ENCODE measurements around the gene SOAT2.
"Not testable (repeated sequence)": the region's sequence is repeated elsewhere in the genome, so short reads cannot be mapped to it uniquely, and the experiment has no call there.

The SOAT2 gene

DNA sequence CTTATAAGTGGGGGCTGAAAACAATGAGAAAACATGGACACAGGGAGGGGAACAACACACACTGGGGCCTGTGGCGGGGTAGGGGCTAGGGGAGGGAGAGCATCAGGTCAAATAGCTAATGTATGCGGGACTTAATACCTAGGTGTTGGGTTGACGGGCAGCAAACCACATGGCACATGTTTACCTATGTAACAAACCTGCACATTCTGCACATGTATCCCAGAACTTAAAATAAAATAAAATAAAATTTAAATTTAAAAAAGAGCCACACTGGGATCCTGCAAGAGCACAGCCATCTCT is 7.7 kb upstream of the SOAT2 start:
- not testable (repeated sequence) for H3K4me3 ChIP-seq (ENCODE audit: low read length); H3K36me3 ChIP-seq (ENCODE audit: insufficient read depth, low read depth, low read length); H3K9me3 ChIP-seq (ENCODE audit: insufficient read depth, low read depth, low read length); H3K9ac ChIP-seq (ENCODE audit: low read depth, low read length); H3K27ac ChIP-seq (ENCODE audit: low read length)
- Histone ChIP-seq H3K4me1 (ENCODE audit: insufficient read depth, low read length) (peaks cover 16% of the 10 kb centered on the region; the same call in 1 of the 2 replicates), H3K27me3 (ENCODE audit: insufficient read depth, low read length) (peaks cover 57% of the 10 kb centered on the region)

DNA sequence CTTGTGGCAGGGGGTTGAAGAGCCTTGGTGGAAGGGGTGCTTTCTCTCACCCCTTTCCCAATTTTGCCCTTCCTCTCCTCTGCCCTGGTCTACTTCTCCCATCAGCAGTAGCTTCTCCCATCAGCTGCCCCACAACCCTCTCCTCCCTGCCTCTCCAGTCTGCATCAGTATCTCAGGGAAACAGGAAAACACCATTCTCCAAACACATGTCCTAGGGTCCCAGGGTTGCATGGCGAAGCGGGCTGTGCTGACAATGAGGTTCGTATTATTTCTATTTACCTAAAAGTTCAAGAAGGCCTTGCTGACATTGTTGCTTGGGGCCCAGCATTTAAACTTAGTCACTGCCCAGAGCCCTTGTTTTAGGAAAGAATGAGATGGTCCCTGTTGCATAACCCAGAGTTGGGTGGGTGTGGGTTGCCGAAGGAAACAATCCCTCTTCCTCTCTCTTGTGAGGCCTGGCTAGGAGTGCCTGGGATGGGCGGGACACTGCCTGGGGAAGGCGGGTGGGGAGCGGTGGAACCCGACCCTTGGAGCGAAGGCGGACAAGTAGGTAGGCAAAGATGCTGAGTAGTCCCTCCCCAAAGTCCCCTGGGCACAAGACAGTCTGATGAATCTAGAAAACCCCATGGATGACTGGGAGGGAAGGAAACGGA is 7.1 kb upstream of the SOAT2 start:
- peaks cover 50% of the 10 kb centered on the region for H3K27me3 ChIP-seq (ENCODE audit: insufficient read depth, low read length)
- no peak overlapping the region for H3K27ac ChIP-seq (ENCODE audit: low read length)
- H3K9me3 ChIP-seq (ENCODE audit: insufficient read depth, low read depth, low read length) = no peaks in the 10 kb centered on the region
- no peaks in the 10 kb centered on the region for H3K36me3 ChIP-seq (ENCODE audit: insufficient read depth, low read depth, low read length)
- H3K4me1 ChIP-seq (ENCODE audit: insufficient read depth, low read length) = peaks cover 16% of the 10 kb centered on the region; the same call in 1 of the 2 replicates
- H3K4me3 ChIP-seq (ENCODE audit: low read length) = peak overlapping the region; percentile 72
- H3K9ac ChIP-seq (ENCODE audit: low read depth, low read length) = no peak overlapping the region

DNA sequence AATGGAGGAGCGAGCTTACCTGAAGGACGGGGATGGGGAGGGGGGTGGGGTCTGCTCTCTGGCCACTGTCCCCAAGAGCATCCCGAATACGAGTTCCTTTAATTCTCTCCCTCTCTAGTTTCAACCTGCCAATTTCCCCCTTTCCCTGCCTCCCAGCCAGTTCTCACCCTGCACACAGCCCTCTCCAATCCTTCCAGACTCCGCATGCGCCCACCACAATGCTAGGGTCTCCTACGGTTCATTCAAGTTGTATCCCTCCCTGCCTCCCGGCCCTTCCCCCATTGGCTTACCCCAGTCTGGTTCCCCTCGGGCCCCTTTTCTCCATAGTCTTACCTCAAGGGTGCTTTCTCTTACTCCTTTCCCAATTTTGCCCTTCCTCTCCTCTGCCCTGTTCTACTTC is 6.5 kb upstream of the SOAT2 start:
- Histone ChIP-seq H3K27me3 (ENCODE audit: insufficient read depth, low read length) (peaks cover 45% of the 10 kb centered on the region), H3K36me3 (ENCODE audit: insufficient read depth, low read depth, low read length) (no peaks in the 10 kb centered on the region), H3K9ac (ENCODE audit: low read depth, low read length) (no peak overlapping the region; the same call in 1 of the 2 replicates), H3K4me3 (ENCODE audit: low read length) (peak overlapping the region; percentile 72), H3K9me3 (ENCODE audit: insufficient read depth, low read depth, low read length) (no peaks in the 10 kb centered on the region), H3K4me1 (ENCODE audit: insufficient read depth, low read length) (peaks cover 16% of the 10 kb centered on the region; the same call in 1 of the 2 replicates), H3K27ac (ENCODE audit: low read length) (no peak overlapping the region)

DNA sequence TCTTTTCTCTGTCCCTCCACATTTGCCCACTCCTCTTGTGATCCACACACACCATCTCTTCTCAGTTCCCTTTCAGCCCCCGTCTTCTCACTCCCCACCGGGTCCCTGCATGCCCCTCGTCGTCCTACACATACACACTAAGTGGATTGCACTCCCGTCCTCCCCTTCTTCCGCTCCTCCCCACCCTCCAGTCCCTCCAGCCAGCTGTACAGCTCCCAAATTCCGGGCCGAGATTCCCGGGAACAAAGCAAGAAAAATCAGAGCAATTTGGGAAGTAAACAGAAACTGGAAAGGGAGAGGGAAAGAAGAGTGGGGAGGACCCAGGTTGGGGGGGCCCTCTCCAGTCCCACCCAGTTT is 6.1 kb upstream of the SOAT2 start:
- Histone ChIP-seq H3K4me3 (ENCODE audit: low read length) (peak overlapping the region; percentile 72), H3K9me3 (ENCODE audit: insufficient read depth, low read depth, low read length) (no peaks in the 10 kb centered on the region), H3K36me3 (ENCODE audit: insufficient read depth, low read depth, low read length) (no peaks in the 10 kb centered on the region), H3K27me3 (ENCODE audit: insufficient read depth, low read length) (peaks cover 44% of the 10 kb centered on the region), H3K4me1 (ENCODE audit: insufficient read depth, low read length) (peaks cover 16% of the 10 kb centered on the region; the same call in 1 of the 2 replicates), H3K9ac (ENCODE audit: low read depth, low read length) (no peak overlapping the region; the same call in 1 of the 2 replicates), H3K27ac (ENCODE audit: low read length) (no peak overlapping the region)

DNA sequence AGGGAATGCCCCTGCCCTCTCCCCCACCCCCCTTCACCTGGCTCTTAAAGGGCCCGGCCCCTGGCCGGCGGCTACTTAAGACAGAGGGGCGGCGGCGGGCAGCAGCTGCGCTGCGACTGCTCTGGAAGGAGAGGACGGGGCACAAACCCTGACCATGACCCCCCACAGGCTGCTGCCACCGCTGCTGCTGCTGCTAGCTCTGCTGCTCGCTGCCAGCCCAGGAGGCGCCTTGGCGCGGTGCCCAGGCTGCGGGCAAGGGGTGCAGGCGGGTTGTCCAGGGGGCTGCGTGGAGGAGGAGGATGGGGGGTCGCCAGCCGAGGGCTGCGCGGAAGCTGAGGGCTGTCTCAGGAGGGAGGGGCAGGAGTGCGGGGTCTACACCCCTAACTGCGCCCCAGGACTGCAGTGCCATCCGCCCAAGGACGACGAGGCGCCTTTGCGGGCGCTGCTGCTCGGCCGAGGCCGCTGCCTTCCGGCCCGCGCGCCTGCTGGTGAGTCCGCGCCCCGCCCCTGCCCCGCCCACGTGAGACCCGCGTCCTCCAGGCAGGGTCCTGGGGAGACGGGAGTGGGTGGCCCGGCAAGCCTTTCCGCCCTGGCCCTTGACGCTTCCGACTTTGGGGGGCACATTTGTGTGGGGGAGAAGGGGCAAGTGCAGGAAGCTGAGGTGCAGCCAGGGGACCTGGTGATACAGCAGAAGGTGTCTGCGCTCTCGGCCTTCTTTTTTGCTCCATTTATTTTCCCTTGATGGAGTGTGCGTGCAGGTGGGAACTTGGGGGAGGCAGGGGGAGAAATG is 5.5 kb upstream of the SOAT2 start, which contains the start of gene IGFBP6:
TSS of gene IGFBP6 (plus strand) at position 104 of the 790 bp plus-strand sequence. CDS start at position 155, 51 bp downstream.
- H3K4me1 ChIP-seq (ENCODE audit: insufficient read depth, low read length) = peaks cover 16% of the 10 kb centered on the region; the same call in 1 of the 2 replicates
- H3K4me3 ChIP-seq (ENCODE audit: low read length) = peak within 1 kb of the TSS; percentile 72
- H3K9ac ChIP-seq (ENCODE audit: low read depth, low read length) = no peak within 1 kb of the TSS; the same call in 1 of the 2 replicates
- H3K36me3 ChIP-seq (ENCODE audit: insufficient read depth, low read depth, low read length) = no peaks in the 10 kb centered on the region
- no peaks in the 10 kb centered on the region for H3K9me3 ChIP-seq (ENCODE audit: insufficient read depth, low read depth, low read length)
- no peak within 1 kb of the TSS for H3K27ac ChIP-seq (ENCODE audit: low read length)
- H3K27me3 ChIP-seq (ENCODE audit: insufficient read depth, low read length) = peaks cover 44% of the 10 kb centered on the region

DNA sequence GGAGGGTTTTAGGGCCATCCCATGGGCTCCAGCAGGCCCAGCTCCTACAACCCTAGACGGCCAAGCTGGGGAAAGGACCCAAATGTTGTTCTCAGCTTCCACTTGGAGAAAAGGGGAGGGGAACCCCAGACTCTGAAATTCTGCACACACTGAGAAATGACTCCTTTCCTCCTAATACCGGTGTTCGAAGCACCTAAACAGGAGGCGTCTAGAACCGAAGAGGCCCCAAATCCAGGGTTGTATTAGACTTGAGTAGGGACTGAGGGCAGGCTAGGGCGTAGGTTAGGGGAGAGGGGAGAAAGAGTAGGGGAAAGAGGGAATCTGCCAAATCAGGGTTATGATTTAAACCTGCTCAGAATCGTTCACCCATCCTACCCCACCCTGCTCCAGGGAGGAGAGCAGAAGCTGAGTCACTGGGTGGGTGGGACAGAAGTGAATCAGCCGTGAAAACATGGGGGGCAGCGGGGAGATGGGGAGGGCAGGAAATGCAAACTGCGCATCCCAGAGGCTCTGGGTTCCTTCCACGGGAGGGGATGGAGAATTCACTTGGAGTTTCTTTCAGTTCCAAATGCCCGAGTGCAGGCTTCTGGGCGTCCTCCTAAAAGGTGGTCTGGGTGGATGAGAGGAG is 4.8 kb upstream of the SOAT2 start:
- H3K27ac ChIP-seq (ENCODE audit: low read length) = no peak overlapping the region
- H3K4me3 ChIP-seq (ENCODE audit: low read length) = peak overlapping the region; percentile 72
- no peaks in the 10 kb centered on the region for H3K36me3 ChIP-seq (ENCODE audit: insufficient read depth, low read depth, low read length)
- H3K9ac ChIP-seq (ENCODE audit: low read depth, low read length) = no peak overlapping the region
- no peaks in the 10 kb centered on the region for H3K9me3 ChIP-seq (ENCODE audit: insufficient read depth, low read depth, low read length)
- peaks cover 16% of the 10 kb centered on the region; the same call in 1 of the 2 replicates for H3K4me1 ChIP-seq (ENCODE audit: insufficient read depth, low read length)
- peaks cover 44% of the 10 kb centered on the region for H3K27me3 ChIP-seq (ENCODE audit: insufficient read depth, low read length)

DNA sequence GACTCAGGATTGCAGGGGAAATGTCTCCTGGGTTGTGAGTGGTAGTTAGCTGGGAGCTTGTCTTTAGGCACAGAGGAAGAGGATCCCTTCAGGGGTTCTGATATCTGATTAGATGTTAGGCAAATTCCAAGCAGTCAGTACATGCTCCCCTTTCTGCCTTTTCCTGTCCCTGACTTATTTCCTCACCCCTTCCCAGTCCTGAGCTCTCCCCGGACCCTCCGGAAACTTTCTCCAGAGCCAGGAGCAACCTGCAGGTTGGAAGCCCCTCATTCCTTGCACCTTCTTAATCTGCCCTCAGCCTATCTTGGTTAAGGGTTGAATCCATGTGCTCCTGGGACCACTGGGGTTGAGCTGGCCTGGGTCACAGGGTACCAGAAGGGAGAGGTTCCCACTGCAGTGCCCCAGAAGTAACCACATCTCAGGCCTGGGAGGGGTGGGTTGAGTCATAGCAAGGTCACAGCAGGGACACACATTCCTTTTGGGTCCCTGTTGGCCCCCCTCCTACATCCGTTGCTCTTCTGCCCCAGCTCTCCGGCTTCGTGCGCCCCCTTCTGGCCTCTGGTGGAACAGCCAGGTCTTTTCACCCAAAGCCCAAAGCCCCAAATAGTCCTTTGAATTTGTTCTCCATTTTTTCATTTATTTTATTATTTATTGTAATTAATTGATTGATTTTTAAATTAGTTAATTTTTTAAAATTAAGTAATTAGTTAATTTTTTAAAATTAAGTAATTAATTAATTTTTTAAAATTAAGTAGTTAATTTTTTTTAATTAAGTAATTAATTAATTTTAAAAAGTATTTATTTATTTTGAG is 4.0 kb upstream of the SOAT2 start:
- peaks cover 44% of the 10 kb centered on the region for H3K27me3 ChIP-seq (ENCODE audit: insufficient read depth, low read length)
- peak overlapping the region; percentile 72; the same call in 1 of the 2 replicates for H3K4me3 ChIP-seq (ENCODE audit: low read length)
- no peaks in the 10 kb centered on the region for H3K36me3 ChIP-seq (ENCODE audit: insufficient read depth, low read depth, low read length)
- H3K27ac ChIP-seq (ENCODE audit: low read length) = no peak overlapping the region
- H3K4me1 ChIP-seq (ENCODE audit: insufficient read depth, low read length) = peaks cover 16% of the 10 kb centered on the region; the same call in 1 of the 2 replicates
- no peaks in the 10 kb centered on the region for H3K9me3 ChIP-seq (ENCODE audit: insufficient read depth, low read depth, low read length)
- no peak overlapping the region for H3K9ac ChIP-seq (ENCODE audit: low read depth, low read length)

DNA sequence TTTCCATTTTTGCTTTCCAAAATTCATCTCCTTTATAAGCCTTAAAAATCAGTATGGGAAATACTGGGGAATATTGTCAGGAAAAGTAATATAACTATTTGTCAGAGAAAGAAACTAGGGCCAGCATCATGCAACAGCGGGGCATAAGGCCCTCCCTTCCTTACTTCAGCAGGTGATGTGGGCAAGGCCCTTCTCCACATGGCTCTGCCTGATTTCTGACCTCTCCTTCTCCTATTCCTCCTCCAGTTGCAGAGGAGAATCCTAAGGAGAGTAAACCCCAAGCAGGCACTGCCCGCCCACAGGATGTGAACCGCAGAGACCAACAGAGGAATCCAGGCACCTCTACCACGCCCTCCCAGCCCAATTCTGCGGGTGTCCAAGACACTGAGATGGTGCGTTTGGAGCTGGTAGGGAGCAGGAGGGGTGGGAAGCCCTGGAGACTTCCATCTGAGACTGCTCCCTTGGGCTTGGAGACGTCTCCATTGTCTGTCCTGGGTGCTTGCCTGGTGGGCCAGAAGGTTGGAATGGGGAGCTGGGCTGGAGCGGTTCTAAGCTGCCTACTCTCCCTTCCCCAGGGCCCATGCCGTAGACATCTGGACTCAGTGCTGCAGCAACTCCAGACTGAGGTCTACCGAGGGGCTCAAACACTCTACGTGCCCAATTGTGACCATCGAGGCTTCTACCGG is 2.7 kb upstream of the SOAT2 start:
- Histone ChIP-seq H3K27me3 (ENCODE audit: insufficient read depth, low read length) (peaks cover 38% of the 10 kb centered on the region), H3K9ac (ENCODE audit: low read depth, low read length) (no peak overlapping the region), H3K4me3 (ENCODE audit: low read length) (no peak overlapping the region), H3K9me3 (ENCODE audit: insufficient read depth, low read depth, low read length) (no peaks in the 10 kb centered on the region), H3K4me1 (ENCODE audit: insufficient read depth, low read length) (peaks cover 16% of the 10 kb centered on the region; the same call in 1 of the 2 replicates), H3K36me3 (ENCODE audit: insufficient read depth, low read depth, low read length) (no peaks in the 10 kb centered on the region), H3K27ac (ENCODE audit: low read length) (no peak overlapping the region)

DNA sequence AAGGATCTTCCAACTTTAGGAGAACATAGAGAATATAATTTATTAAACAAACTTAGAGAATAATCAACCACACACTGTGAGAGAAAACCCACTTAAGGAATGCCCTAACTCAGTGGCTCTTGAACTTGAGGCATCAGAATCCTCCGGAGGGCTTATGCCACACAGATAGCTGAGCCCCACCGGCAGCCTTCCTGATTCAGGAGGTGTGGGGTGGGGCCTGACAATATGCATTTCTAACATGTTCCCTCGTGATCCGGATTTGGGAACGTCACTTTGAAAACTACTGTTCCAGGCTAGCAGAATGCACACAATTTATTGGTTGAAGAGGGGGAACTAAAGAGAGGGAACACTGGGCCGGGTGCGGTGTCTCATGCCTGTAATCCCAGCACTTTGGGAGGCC is 2.0 kb upstream of the SOAT2 start:
- Histone ChIP-seq H3K36me3 (ENCODE audit: insufficient read depth, low read depth, low read length) (no peaks in the 10 kb centered on the region), H3K4me1 (ENCODE audit: insufficient read depth, low read length) (peaks cover 11% of the 10 kb centered on the region; the same call in 1 of the 2 replicates), H3K9ac (ENCODE audit: low read depth, low read length) (no peak overlapping the region), H3K9me3 (ENCODE audit: insufficient read depth, low read depth, low read length) (no peaks in the 10 kb centered on the region), H3K4me3 (ENCODE audit: low read length) (no peak overlapping the region), H3K27ac (ENCODE audit: low read length) (no peak overlapping the region), H3K27me3 (ENCODE audit: insufficient read depth, low read length) (peaks cover 31% of the 10 kb centered on the region)

DNA sequence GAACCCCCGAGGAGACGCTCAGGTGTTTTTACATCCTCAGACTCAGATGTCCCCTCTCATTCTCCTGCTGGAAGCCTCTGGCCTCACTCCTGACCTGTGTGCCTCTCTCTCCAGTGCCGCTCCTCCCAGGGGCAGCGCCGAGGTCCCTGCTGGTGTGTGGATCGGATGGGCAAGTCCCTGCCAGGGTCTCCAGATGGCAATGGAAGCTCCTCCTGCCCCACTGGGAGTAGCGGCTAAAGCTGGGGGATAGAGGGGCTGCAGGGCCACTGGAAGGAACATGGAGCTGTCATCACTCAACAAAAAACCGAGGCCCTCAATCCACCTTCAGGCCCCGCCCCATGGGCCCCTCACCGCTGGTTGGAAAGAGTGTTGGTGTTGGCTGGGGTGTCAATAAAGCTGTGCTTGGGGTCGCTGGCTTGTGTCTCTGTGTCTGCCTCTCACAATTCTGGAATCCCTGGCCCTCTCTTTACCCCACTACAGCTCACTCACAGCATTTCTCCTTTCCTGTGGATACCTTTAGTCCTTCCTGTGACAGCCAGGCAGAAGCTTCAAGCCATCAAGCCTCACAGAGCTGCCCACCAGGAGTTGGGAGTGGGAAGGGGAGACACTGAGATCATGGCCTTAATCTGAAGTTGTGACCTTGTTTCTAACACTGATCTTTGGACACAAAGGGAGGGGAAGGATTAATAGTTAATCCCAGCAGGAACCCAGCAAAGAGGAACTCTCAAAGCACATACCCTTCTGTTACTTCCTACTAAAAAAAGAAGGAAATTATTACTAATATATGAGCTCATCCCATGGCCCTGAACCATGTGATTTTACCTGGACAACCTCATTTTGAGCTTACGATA is 1.1 kb upstream of the SOAT2 start:
- Histone ChIP-seq H3K4me3 (ENCODE audit: low read length) (no peak overlapping the region), H3K9me3 (ENCODE audit: insufficient read depth, low read depth, low read length) (no peaks in the 10 kb centered on the region), H3K27ac (ENCODE audit: low read length) (no peak overlapping the region), H3K9ac (ENCODE audit: low read depth, low read length) (no peak overlapping the region), H3K27me3 (ENCODE audit: insufficient read depth, low read length) (peaks cover 22% of the 10 kb centered on the region), H3K36me3 (ENCODE audit: insufficient read depth, low read depth, low read length) (no peaks in the 10 kb centered on the region), H3K4me1 (ENCODE audit: insufficient read depth, low read length) (peaks cover 12% of the 10 kb centered on the region; the same call in 1 of the 2 replicates)

All from iPS-20b (cell line).